Thoracic aorta endothelial cell (primary cell): ENCODE data around the gene KRTAP4-9. TPM values are rescaled to one million over a fixed set of nuclear protein-coding genes. Genes with fewer than 3 reads are reported as not detected.

ENCODE experiments used
- total RNA-seq: library from RNA; depleted of rRNA; stranded (reverse); fragments of >200 nt; gene quantifications from 2 replicates; pipeline ENCODE4 v1.2.3, GENCODE V29; 2012

Gene KRTAP4-9
- not detected in 2 replicates for total RNA-seq

GRCh38 chr17:41105347-41105746 is at the start of gene KRTAP4-9:
KRTAP4-9 (plus strand) TSS chr17:41105389; CDS start chr17:41105389, 0 bp downstream.

GRCh38 chr17:41060052-41060604 is 45.1 kb upstream of the KRTAP4-9 start, which contains the start of gene KRTAP2-3:
KRTAP2-3 (minus strand) TSS chr17:41060114; CDS start chr17:41060050, 64 bp downstream.

GRCh38 chr17:41065829-41066624 is 39.2 kb upstream of the KRTAP4-9 start, which contains the start of gene KRTAP2-4:
KRTAP2-4 (minus strand) TSS chr17:41065879; CDS start chr17:41065845, 34 bp downstream.

GRCh38 chr17:41084100-41084856 is 20.9 kb upstream of the KRTAP4-9 start, which contains the start of gene KRTAP4-7:
KRTAP4-7 (plus strand) TSS chr17:41084150; CDS start chr17:41084207, 57 bp downstream.

GRCh38 chr17:41098042-41098441 is 7.1 kb upstream of the KRTAP4-9 start, which contains the start of gene KRTAP4-8:
KRTAP4-8 (minus strand) TSS chr17:41098142; CDS start chr17:41098084, 58 bp downstream.

GRCh38 chr17:41101586-41102259 is 3.5 kb upstream of the KRTAP4-9 start, which contains the start of gene KRTAP4-16:
KRTAP4-16 (minus strand) TSS chr17:41102209; CDS start chr17:41102209, 0 bp downstream.

GRCh38 chr17:41117846-41118386 is 12.7 kb downstream of the KRTAP4-9 start, which contains the start of gene KRTAP4-11:
KRTAP4-11 (minus strand) TSS chr17:41118373; CDS start chr17:41118315, 58 bp downstream.

GRCh38 chr17:41123991-41124371 is 18.8 kb downstream of the KRTAP4-9 start, which contains the start of gene KRTAP4-12:
KRTAP4-12 (minus strand) TSS chr17:41124182; CDS start chr17:41124122, 60 bp downstream.

GRCh38 chr17:41140360-41141131 is 35.4 kb downstream of the KRTAP4-9 start, which contains the start of gene KRTAP4-6:
KRTAP4-6 (minus strand) TSS chr17:41140544; CDS start chr17:41140487, 57 bp downstream.

GRCh38 chr17:41149652-41149985 is 44.4 kb downstream of the KRTAP4-9 start, which contains the start of gene KRTAP4-5:
KRTAP4-5 (minus strand) TSS chr17:41149825; CDS start chr17:41149767, 58 bp downstream.

Other genes starting within 250 kb of the KRTAP4-9 start
- gene KRT12, start 238.2 kb upstream of the KRTAP4-9 start, total RNA-seq: not detected in 2 replicates
- gene KRT20, start 220.1 kb upstream of the KRTAP4-9 start, total RNA-seq: not detected in 2 replicates
- gene KRT23, start 167.7 kb upstream of the KRTAP4-9 start, total RNA-seq: not detected in 2 replicates
- not detected in 2 replicates for gene KRT39, start 138.4 kb upstream of the KRTAP4-9 start, total RNA-seq
- not detected in 2 replicates for gene KRT40, start 121.1 kb upstream of the KRTAP4-9 start, total RNA-seq
- gene KRTAP3-3, start 111.2 kb upstream of the KRTAP4-9 start, total RNA-seq: not detected in 2 replicates
- not detected in 2 replicates for gene KRTAP3-2, start 105.5 kb upstream of the KRTAP4-9 start, total RNA-seq
- gene KRTAP3-1, start 96.3 kb upstream of the KRTAP4-9 start, total RNA-seq: not detected in 2 replicates
- gene KRTAP1-5, start 78.2 kb upstream of the KRTAP4-9 start, total RNA-seq: not detected in 2 replicates
- not detected in 2 replicates for gene KRTAP1-4, start 75.2 kb upstream of the KRTAP4-9 start, total RNA-seq
- gene KRTAP1-3, start 70.5 kb upstream of the KRTAP4-9 start, total RNA-seq: not detected in 2 replicates
- gene KRTAP1-1, start 63.9 kb upstream of the KRTAP4-9 start, total RNA-seq: not detected in 2 replicates
- not detected in 2 replicates for gene KRTAP2-1, start 58.1 kb upstream of the KRTAP4-9 start, total RNA-seq
- gene KRTAP2-2, start 50.2 kb upstream of the KRTAP4-9 start, total RNA-seq: not detected in 2 replicates
- gene KRTAP2-3, start 45.3 kb upstream of the KRTAP4-9 start, total RNA-seq: not detected in 2 replicates
- not detected in 2 replicates for gene KRTAP2-4, start 39.5 kb upstream of the KRTAP4-9 start, total RNA-seq
- gene KRTAP4-7, start 21.2 kb upstream of the KRTAP4-9 start, total RNA-seq: not detected in 2 replicates
- gene KRTAP4-8, start 7.2 kb upstream of the KRTAP4-9 start, total RNA-seq: not detected in 2 replicates
- gene KRTAP4-16, start 3.2 kb upstream of the KRTAP4-9 start, total RNA-seq: not detected in 2 replicates
- not detected in 2 replicates for gene KRTAP4-11, start 13.0 kb downstream of the KRTAP4-9 start, total RNA-seq
- not detected in 2 replicates for gene KRTAP4-12, start 18.8 kb downstream of the KRTAP4-9 start, total RNA-seq
- not detected in 2 replicates for gene KRTAP4-6, start 35.2 kb downstream of the KRTAP4-9 start, total RNA-seq
- gene KRTAP4-5, start 44.4 kb downstream of the KRTAP4-9 start, total RNA-seq: not detected in 2 replicates
- gene KRTAP4-4, start 55.4 kb downstream of the KRTAP4-9 start, total RNA-seq: not detected in 2 replicates
- gene KRTAP4-3, start 62.8 kb downstream of the KRTAP4-9 start, total RNA-seq: not detected in 2 replicates
- gene KRTAP4-2, start 72.8 kb downstream of the KRTAP4-9 start, total RNA-seq: not detected in 2 replicates
- not detected in 2 replicates for gene KRTAP4-1, start 79.5 kb downstream of the KRTAP4-9 start, total RNA-seq
- gene KRTAP9-1, start 84.5 kb downstream of the KRTAP4-9 start, total RNA-seq: not detected in 2 replicates
- gene KRTAP9-2, start 121.3 kb downstream of the KRTAP4-9 start, total RNA-seq: not detected in 2 replicates
- not detected in 2 replicates for gene KRTAP9-3, start 127.1 kb downstream of the KRTAP4-9 start, total RNA-seq
- gene KRTAP9-8, start 132.6 kb downstream of the KRTAP4-9 start, total RNA-seq: not detected in 2 replicates
- not detected in 2 replicates for gene KRTAP9-4, start 144.3 kb downstream of the KRTAP4-9 start, total RNA-seq
- not detected in 2 replicates for gene KRTAP9-9, start 150.0 kb downstream of the KRTAP4-9 start, total RNA-seq
- gene KRTAP9-6, start 160.0 kb downstream of the KRTAP4-9 start, total RNA-seq: not detected in 2 replicates
- not detected in 2 replicates for gene KRTAP9-7, start 170.3 kb downstream of the KRTAP4-9 start, total RNA-seq
- gene KRTAP29-1, start 197.5 kb downstream of the KRTAP4-9 start, total RNA-seq: not detected in 2 replicates
- gene KRTAP16-1, start 203.9 kb downstream of the KRTAP4-9 start, total RNA-seq: not detected in 2 replicates
- not detected in 2 replicates for gene KRTAP17-1, start 210.3 kb downstream of the KRTAP4-9 start, total RNA-seq
- not detected in 2 replicates for gene KRT33A, start 245.4 kb downstream of the KRTAP4-9 start, total RNA-seq